HepG2 (cell line): ENCODE data around the gene ATRAID. TPM values are rescaled to one million over a fixed set of nuclear protein-coding genes. Genes with fewer than 3 reads are reported as not detected.

Experiments
- ATF4 ChIP-seq, 2 experiments: fragments of 450-650 bp in 1 of 2; sonication (generic) in 1 of 2; formaldehyde crosslinking; IDR thresholded peaks; 2 replicates each; pipeline versions ENCODE4 v1.5.0 to v1.8.0; 2020 to 2022; ENCODE audit warnings: mild to moderate bottlenecking in 1 of 2, missing genetic modification reagents in 1 of 2
- BHLHE40 ChIP-seq: IDR thresholded peaks from 2 replicates; pipeline ENCODE4 v1.6.1; 2011; ENCODE audit warnings: low read length, improper control_type of control experiment
- FIP1L1 ChIP-seq: fragments of 200-400 bp; formaldehyde crosslinking; IDR thresholded peaks from 2 replicates; pipeline ENCODE4 v1.6.1; 2018; ENCODE audit warnings: low read depth, mild to moderate bottlenecking, low read length, moderate library complexity, borderline replicate concordance; ENCODE audit not compliant: insufficient read depth
- GMEB2 ChIP-seq: IDR thresholded peaks from 2 replicates; pipeline ENCODE4 v1.6.1; 2016; ENCODE audit warnings: missing biosample characterization, missing genetic modification reagents, low read depth
- HOXA5 ChIP-seq: sonication (generic); formaldehyde crosslinking; IDR thresholded peaks from 2 replicates; pipeline ENCODE4 v1.4.0; 2020; ENCODE audit warnings: missing genetic modification reagents
- NAIF1 ChIP-seq: sonication (generic); formaldehyde crosslinking; IDR thresholded peaks from 2 replicates; pipeline ENCODE4 v1.5.0; 2020; ENCODE audit warnings: mild to moderate bottlenecking, missing genetic modification reagents, borderline replicate concordance
- PAXIP1 ChIP-seq: sonication (generic); formaldehyde crosslinking; conservative IDR thresholded peaks from 2 replicates; pipeline ENCODE4 v1.4.0; 2020; ENCODE audit warnings: mild to moderate bottlenecking, missing genetic modification reagents, moderate library complexity
- RBM22 ChIP-seq: fragments of 200-400 bp; formaldehyde crosslinking; optimal IDR thresholded peaks from 2 replicates; pipeline ENCODE3; 2017; ENCODE audit warnings: mild to moderate bottlenecking, low read length, moderate library complexity
- TERF1 ChIP-seq: sonication (generic); formaldehyde crosslinking; IDR thresholded peaks from 2 replicates; pipeline ENCODE4 v1.8.0; 2022; ENCODE audit warnings: mild to moderate bottlenecking, missing genetic modification reagents, moderate library complexity
- ZNF232 ChIP-seq: sonication (generic); formaldehyde crosslinking; IDR thresholded peaks from 2 replicates; pipeline ENCODE4 v1.4.0; 2020; ENCODE audit warnings: missing genetic modification reagents, borderline replicate concordance
- polyA plus RNA-seq, 8 experiments: library from polyadenylated mRNA; depleted of rRNA in 3 of 8; stranded (reverse) in 7 of 8; unstranded in 1 of 8; fragments of >200 nt; fragmentation: Illumina TruSeq in 4 of 8; extraction: Trizol in 4 of 8; gene quantifications; 2 replicates each; pipeline versions ENCODE4 v1.2.1 to v1.2.3, GENCODE V29; 2011 to 2016; ENCODE audit warnings: low read depth in 4 of 8, missing spikeins in 1 of 8, mixed read lengths in 1 of 8; ENCODE audit not compliant: insufficient read depth in 1 of 8
- total RNA-seq, 5 experiments: library from RNA; depleted of rRNA; stranded (reverse); fragments of >200 nt; fragmentation: Illumina TruSeq; extraction: Trizol; gene quantifications; 2 replicates each; pipeline ENCODE4 v1.2.3, GENCODE V29; 2016; ENCODE audit warnings: low read depth in 1 of 5
- TF ChIP-seq, protein P1 (sequence below): sonication (generic); formaldehyde crosslinking; IDR thresholded peaks from 2 replicates; pipeline ENCODE4 v1.5.0; 2020; ENCODE audit warnings: mild to moderate bottlenecking, missing genetic modification reagents, borderline replicate concordance
- TF ChIP-seq, protein P2 (sequence below): sonication (generic); formaldehyde crosslinking; conservative IDR thresholded peaks from 2 replicates; pipeline ENCODE4 v1.8.1; 2023; ENCODE audit warnings: missing genetic modification reagents

Gene ATRAID
- total and polyA plus RNA-seq, 2 of the 13 experiments (the other 11 are each of a cell fraction or from before 2014, with no cell fraction given): 207 to 382 TPM

GRCh38 chr2:27217173-27218121 lies 5.6 kb downstream of the ATRAID start, which contains the start of gene CAD (continued):
- 0 out of 2 replicates have a peak, but pooled peaks have one; percentile 8 for TF ChIP-seq PAXIP1 (CRISPR knock-in tag)
- peak; percentile 61; the same call in 1 of the 2 replicates for TF ChIP-seq GMEB2 (CRISPR knock-in tag)
- TF ChIP-seq RBM22: no peak
- TF ChIP-seq, protein P1, sequence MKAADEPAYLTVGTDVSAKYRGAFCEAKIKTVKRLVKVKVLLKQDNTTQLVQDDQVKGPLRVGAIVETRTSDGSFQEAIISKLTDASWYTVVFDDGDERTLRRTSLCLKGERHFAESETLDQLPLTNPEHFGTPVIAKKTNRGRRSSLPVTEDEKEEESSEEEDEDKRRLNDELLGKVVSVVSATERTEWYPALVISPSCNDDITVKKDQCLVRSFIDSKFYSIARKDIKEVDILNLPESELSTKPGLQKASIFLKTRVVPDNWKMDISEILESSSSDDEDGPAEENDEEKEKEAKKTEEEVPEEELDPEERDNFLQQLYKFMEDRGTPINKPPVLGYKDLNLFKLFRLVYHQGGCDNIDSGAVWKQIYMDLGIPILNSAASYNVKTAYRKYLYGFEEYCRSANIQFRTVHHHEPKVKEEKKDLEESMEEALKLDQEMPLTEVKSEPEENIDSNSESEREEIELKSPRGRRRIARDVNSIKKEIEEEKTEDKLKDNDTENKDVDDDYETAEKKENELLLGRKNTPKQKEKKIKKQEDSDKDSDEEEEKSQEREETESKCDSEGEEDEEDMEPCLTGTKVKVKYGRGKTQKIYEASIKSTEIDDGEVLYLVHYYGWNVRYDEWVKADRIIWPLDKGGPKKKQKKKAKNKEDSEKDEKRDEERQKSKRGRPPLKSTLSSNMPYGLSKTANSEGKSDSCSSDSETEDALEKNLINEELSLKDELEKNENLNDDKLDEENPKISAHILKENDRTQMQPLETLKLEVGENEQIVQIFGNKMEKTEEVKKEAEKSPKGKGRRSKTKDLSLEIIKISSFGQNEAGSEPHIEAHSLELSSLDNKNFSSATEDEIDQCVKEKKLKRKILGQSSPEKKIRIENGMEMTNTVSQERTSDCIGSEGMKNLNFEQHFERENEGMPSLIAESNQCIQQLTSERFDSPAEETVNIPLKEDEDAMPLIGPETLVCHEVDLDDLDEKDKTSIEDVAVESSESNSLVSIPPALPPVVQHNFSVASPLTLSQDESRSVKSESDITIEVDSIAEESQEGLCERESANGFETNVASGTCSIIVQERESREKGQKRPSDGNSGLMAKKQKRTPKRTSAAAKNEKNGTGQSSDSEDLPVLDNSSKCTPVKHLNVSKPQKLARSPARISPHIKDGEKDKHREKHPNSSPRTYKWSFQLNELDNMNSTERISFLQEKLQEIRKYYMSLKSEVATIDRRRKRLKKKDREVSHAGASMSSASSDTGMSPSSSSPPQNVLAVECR (CRISPR knock-in tag): peak; percentile 87; the same call in 1 of the 2 replicates
- no peak; the same call in 1 of the 2 replicates for TF ChIP-seq BHLHE40
- no peak for TF ChIP-seq FIP1L1
- TF ChIP-seq TERF1: 0 out of 2 replicates have a peak, but pooled peaks have one; percentile 39
- TF ChIP-seq, protein P2, sequence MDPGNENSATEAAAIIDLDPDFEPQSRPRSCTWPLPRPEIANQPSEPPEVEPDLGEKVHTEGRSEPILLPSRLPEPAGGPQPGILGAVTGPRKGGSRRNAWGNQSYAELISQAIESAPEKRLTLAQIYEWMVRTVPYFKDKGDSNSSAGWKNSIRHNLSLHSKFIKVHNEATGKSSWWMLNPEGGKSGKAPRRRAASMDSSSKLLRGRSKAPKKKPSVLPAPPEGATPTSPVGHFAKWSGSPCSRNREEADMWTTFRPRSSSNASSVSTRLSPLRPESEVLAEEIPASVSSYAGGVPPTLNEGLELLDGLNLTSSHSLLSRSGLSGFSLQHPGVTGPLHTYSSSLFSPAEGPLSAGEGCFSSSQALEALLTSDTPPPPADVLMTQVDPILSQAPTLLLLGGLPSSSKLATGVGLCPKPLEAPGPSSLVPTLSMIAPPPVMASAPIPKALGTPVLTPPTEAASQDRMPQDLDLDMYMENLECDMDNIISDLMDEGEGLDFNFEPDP (CRISPR knock-in tag): no peak
- TF ChIP-seq ZNF232 (CRISPR knock-in tag): peak; percentile 84; the same call in 1 of the 2 replicates
- no peak for TF ChIP-seq ATF4 (CRISPR knock-in tag; IDR thresholded peaks at IDR 0.05)
- no peak for TF ChIP-seq NAIF1 (CRISPR knock-in tag)
- TF ChIP-seq HOXA5 (CRISPR knock-in tag): 0 out of 2 replicates have a peak, but pooled peaks have one; percentile 31
